ENCODE data around the gene POLR2C. TPM values are rescaled to one million over a fixed set of nuclear protein-coding genes. Genes with fewer than 3 reads are reported as not detected.
A peak's percentile ranks its signal among the peaks of the same experiment; 100 is the strongest.

Gene POLR2C
- total RNA-seq, 4 donors from 2014 or later: 77.1 to 146 (median 101) TPM

- WGBS, 2 donors: 26 to 35% methylated on average over 10 of the region's 10 CpGs
- peak overlapping the region; percentile 28 to 80 (median 56) for H3K27ac ChIP-seq
- no peaks in the 10 kb centered on the region for H3K9me3 ChIP-seq
- H3K4me1 ChIP-seq: peaks cover 0 to 34% (median 8%) of the 10 kb centered on the region in 4 donors
- peak; percentile 34 to 46 for DNase-seq (ENCODE audit: low spot score in 2 of 2)
- no peak overlapping the region for H3K4me3 ChIP-seq
- H3K27me3 ChIP-seq: no peaks in the 10 kb centered on the region
- peaks cover 0 to 14% (median 0%) of the 10 kb centered on the region in 3 donors for H3K36me3 ChIP-seq
- TF ChIP-seq, protein P1, sequence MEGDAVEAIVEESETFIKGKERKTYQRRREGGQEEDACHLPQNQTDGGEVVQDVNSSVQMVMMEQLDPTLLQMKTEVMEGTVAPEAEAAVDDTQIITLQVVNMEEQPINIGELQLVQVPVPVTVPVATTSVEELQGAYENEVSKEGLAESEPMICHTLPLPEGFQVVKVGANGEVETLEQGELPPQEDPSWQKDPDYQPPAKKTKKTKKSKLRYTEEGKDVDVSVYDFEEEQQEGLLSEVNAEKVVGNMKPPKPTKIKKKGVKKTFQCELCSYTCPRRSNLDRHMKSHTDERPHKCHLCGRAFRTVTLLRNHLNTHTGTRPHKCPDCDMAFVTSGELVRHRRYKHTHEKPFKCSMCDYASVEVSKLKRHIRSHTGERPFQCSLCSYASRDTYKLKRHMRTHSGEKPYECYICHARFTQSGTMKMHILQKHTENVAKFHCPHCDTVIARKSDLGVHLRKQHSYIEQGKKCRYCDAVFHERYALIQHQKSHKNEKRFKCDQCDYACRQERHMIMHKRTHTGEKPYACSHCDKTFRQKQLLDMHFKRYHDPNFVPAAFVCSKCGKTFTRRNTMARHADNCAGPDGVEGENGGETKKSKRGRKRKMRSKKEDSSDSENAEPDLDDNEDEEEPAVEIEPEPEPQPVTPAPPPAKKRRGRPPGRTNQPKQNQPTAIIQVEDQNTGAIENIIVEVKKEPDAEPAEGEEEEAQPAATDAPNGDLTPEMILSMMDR (IDR thresholded peaks at IDR 0.05): peak; percentile 46 to 73 (median 61)
- TF ChIP-seq EP300 (IDR thresholded peaks at IDR 0.05) (peak in 1 of 2 donors; percentile 46), POLR2A (IDR thresholded peaks at IDR 0.05) (no peak)
Measured at GRCh38 chr16:57422026-57422944, 40.2 kb upstream of the POLR2C start.

DNA sequence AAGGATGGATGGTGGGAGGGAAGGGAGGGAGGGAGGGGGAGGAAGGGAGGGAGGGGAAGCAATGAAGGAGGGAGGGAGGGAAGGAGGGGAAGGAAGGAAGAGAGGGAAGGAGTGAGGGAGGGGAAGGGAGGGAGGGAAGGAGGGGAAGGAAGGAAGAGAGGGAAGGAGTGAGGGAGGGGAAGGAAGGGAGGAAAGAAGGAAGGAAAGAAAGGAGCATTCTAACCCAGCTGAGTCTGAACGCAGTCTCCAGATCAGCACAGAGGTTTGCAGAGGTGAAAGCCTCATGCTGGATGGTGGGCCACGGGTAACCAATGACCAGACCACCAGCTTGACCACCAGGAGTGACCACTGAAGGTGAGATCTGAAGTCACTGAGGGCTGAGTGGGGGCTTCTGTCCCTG, 39.3 kb upstream of the POLR2C start:
- TF ChIP-seq, protein P1 (IDR thresholded peaks at IDR 0.05): no peak
- TF ChIP-seq POLR2A (IDR thresholded peaks at IDR 0.05) (no peak), EP300 (IDR thresholded peaks at IDR 0.05) (no peak)
- WGBS, 2 donors: 66 to 82% methylated on average over 2 of the region's 2 CpGs
- Histone ChIP-seq H3K27me3 (no peaks in the 10 kb centered on the region), H3K9me3 (no peaks in the 10 kb centered on the region), H3K36me3 (peaks cover 0 to 22% (median 0%) of the 10 kb centered on the region in 3 donors), H3K27ac (peak overlapping the region in 2 of 4 donors; percentile 71 to 80), H3K4me1 (peaks cover 0 to 27% (median 6%) of the 10 kb centered on the region in 4 donors), H3K4me3 (no peak overlapping the region)
- no peak for DNase-seq (ENCODE audit: low spot score in 2 of 2)

- DNase-seq (ENCODE audit: low spot score in 2 of 2): no peak
- H3K4me1 ChIP-seq: peaks cover 0 to 14% (median 3%) of the 10 kb centered on the region in 4 donors
- no peaks in the 10 kb centered on the region for H3K27me3 ChIP-seq
- H3K4me3 ChIP-seq: no peak overlapping the region
- no peaks in the 10 kb centered on the region for H3K9me3 ChIP-seq
- TF ChIP-seq POLR2A (IDR thresholded peaks at IDR 0.05) (no peak), EP300 (IDR thresholded peaks at IDR 0.05) (no peak)
- TF ChIP-seq, protein P1 (IDR thresholded peaks at IDR 0.05): no peak
- 53 to 64% methylated on average over 3 of the region's 3 CpGs for WGBS, 2 donors
- no peak overlapping the region for H3K27ac ChIP-seq
- peaks cover 0 to 35% (median 0%) of the 10 kb centered on the region in 3 donors for H3K36me3 ChIP-seq
Measured at GRCh38 chr16:57424583-57424982, 37.9 kb upstream of the POLR2C start.

GRCh38 chr16:57426356-57426755, 36.1 kb upstream of the POLR2C start:
- TF ChIP-seq, protein P1 (IDR thresholded peaks at IDR 0.05): no peak
- TF ChIP-seq EP300 (IDR thresholded peaks at IDR 0.05) (no peak), POLR2A (IDR thresholded peaks at IDR 0.05) (no peak)
- no peaks in the 10 kb centered on the region for H3K27me3 ChIP-seq
- no peaks in the 10 kb centered on the region for H3K9me3 ChIP-seq
- WGBS, 2 donors: 88 to 89% methylated on average over 6 to 7 of the region's 7 CpGs
- no peak overlapping the region for H3K27ac ChIP-seq
- H3K36me3 ChIP-seq: peaks cover 0 to 53% (median 5%) of the 10 kb centered on the region in 3 donors
- peaks cover 0 to 14% (median 3%) of the 10 kb centered on the region in 4 donors for H3K4me1 ChIP-seq
- no peak overlapping the region for H3K4me3 ChIP-seq
- DNase-seq (ENCODE audit: low spot score in 2 of 2): no peak

DNA sequence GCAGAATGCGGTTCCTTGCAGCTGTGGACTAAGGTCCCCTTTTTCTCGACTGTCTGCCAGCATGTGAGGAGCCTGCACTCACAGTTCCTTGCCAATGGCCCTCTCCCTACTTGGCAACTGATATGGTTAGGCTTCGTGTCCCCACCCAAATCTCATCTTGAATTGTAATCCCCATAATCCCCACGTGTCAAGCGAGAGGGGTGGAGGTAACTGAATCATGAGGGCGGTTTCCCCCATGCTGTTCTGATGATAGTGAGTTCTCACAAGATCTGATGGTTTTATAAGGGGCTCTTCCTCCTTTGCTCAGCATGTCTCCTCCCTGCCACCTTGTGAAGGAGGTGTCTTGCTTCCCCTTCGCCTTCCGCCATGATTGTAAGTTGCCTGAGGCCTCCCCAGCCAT, 35.2 kb upstream of the POLR2C start:
- H3K36me3 ChIP-seq: peaks cover 0 to 62% (median 10%) of the 10 kb centered on the region in 3 donors
- TF ChIP-seq EP300 (IDR thresholded peaks at IDR 0.05): no peak
- TF ChIP-seq, protein P1 (IDR thresholded peaks at IDR 0.05): no peak
- no peak for TF ChIP-seq POLR2A (IDR thresholded peaks at IDR 0.05)
- peaks cover 0 to 5% (median under 1%) of the 10 kb centered on the region in 4 donors for H3K4me1 ChIP-seq
- H3K27ac ChIP-seq: no peak overlapping the region
- no peak for DNase-seq (ENCODE audit: low spot score in 2 of 2)
- H3K27me3 ChIP-seq: no peaks in the 10 kb centered on the region
- no peaks in the 10 kb centered on the region for H3K9me3 ChIP-seq
- no peak overlapping the region for H3K4me3 ChIP-seq
- WGBS, 2 donors: 85 to 87% methylated on average over 8 of the region's 8 CpGs
